H9 (cell line): Measurements from ENCODE around the gene TRIL. TPM values are rescaled to one million over a fixed set of nuclear protein-coding genes. Genes with fewer than 3 reads are reported as not detected.

Experiments used
- DNase-seq: peaks from one replicate; pipeline ENCODE4 v3.0.0-alpha.2; 2017
- H2AFZ ChIP-seq: one replicate; pipeline ENCODE4 v1.6.1; 2013; ENCODE audit warnings: mild to moderate bottlenecking, low read length, control low read depth, moderate library complexity
- H2AK5ac ChIP-seq: 2 replicates; pipeline ENCODE4 v1.6.1; 2013; ENCODE audit warnings: low read length, control low read depth, mixed read lengths; ENCODE audit not compliant: insufficient read length
- H2BK120ac ChIP-seq: one replicate; pipeline ENCODE4 v1.6.1; 2013; ENCODE audit warnings: low read depth, mild to moderate bottlenecking, low read length, control low read depth, inconsistent platforms; ENCODE audit not compliant: poor library complexity, severe bottlenecking
- H2BK12ac ChIP-seq: 2 replicates; pipeline ENCODE4 v1.6.1; 2013; ENCODE audit warnings: low read length, control low read depth, mixed read lengths, low read depth; ENCODE audit not compliant: insufficient read length
- H2BK15ac ChIP-seq: 2 replicates; pipeline ENCODE4 v1.6.1; 2013; ENCODE audit warnings: low read depth, low read length, control low read depth
- H2BK20ac ChIP-seq: one replicate; pipeline ENCODE4 v1.6.1; 2013; ENCODE audit warnings: low read depth, mild to moderate bottlenecking, low read length, control low read depth, inconsistent platforms; ENCODE audit not compliant: poor library complexity, severe bottlenecking
- H2BK5ac ChIP-seq: 2 replicates; pipeline ENCODE4 v1.6.1; 2013; ENCODE audit warnings: low read length, control low read depth, mixed read lengths; ENCODE audit not compliant: insufficient read length
- H3K14ac ChIP-seq: 2 replicates; pipeline ENCODE4 v1.6.1; 2013; ENCODE audit warnings: low read length, control low read depth; ENCODE audit not compliant: insufficient read depth
- H3K18ac ChIP-seq: 2 replicates; pipeline ENCODE4 v1.6.1; 2013; ENCODE audit warnings: low read depth, mild to moderate bottlenecking, mixed read lengths, low read length, control low read depth; ENCODE audit not compliant: insufficient read length
- H3K23ac ChIP-seq: 2 replicates; pipeline ENCODE4 v1.6.1; 2013; ENCODE audit warnings: low read length, control low read depth, mixed read lengths, low read depth; ENCODE audit not compliant: insufficient read length
- H3K23me2 ChIP-seq: 2 replicates; pipeline ENCODE4 v1.6.1; 2013; ENCODE audit warnings: low read depth, mild to moderate bottlenecking, mixed read lengths, low read length, control low read depth; ENCODE audit not compliant: insufficient read length, poor library complexity, severe bottlenecking
- H3K27ac ChIP-seq: 2 replicates; pipeline ENCODE4 v1.5.1; 2013; ENCODE audit warnings: low read length, control low read depth, mixed read lengths, low read depth; ENCODE audit not compliant: insufficient read length
- H3K27me3 ChIP-seq: 2 replicates; pipeline ENCODE4 v1.6.1; 2013; ENCODE audit warnings: low read length, control low read depth, inconsistent platforms; ENCODE audit not compliant: insufficient read depth
- H3K4ac ChIP-seq: 2 replicates; pipeline ENCODE4 v1.6.1; 2013; ENCODE audit warnings: low read depth, mild to moderate bottlenecking, control low read depth, inconsistent platforms, low read length, moderate library complexity
- H3K4me1 ChIP-seq: 2 replicates; pipeline ENCODE4 v1.6.1; 2013; ENCODE audit warnings: low read length, control low read depth, inconsistent platforms; ENCODE audit not compliant: insufficient read depth
- H3K4me2 ChIP-seq: 2 replicates; pipeline ENCODE4 v1.6.1; 2013; ENCODE audit warnings: low read length, control low read depth, mixed read lengths; ENCODE audit not compliant: insufficient read length, insufficient read depth
- H3K56ac ChIP-seq: 2 replicates; pipeline ENCODE4 v1.6.1; 2013; ENCODE audit warnings: low read depth, mild to moderate bottlenecking, mixed read lengths, low read length, control low read depth; ENCODE audit not compliant: insufficient read length
- H3K79me1 ChIP-seq: 2 replicates; pipeline ENCODE4 v1.6.1; 2013; ENCODE audit warnings: low read depth, mild to moderate bottlenecking, moderate library complexity, low read length, control low read depth, inconsistent platforms; ENCODE audit not compliant: insufficient read depth, poor library complexity, severe bottlenecking
- H3K79me2 ChIP-seq: 2 replicates; pipeline ENCODE4 v1.6.1; 2013; ENCODE audit warnings: low read length, control low read depth, inconsistent platforms; ENCODE audit not compliant: insufficient read depth
- H3K9ac ChIP-seq: 2 replicates; pipeline ENCODE4 v1.6.1; 2013; ENCODE audit warnings: low read length, control low read depth, mixed read lengths; ENCODE audit not compliant: insufficient read length; ENCODE audit errors: extremely low read depth
- H3K9me3 ChIP-seq: one replicate; pipeline ENCODE4 v1.6.1; 2013; ENCODE audit warnings: low read depth, low read length, inconsistent platforms; ENCODE audit not compliant: control insufficient read depth
- H3T11ph ChIP-seq: one replicate; pipeline ENCODE4 v1.6.1; 2013; ENCODE audit warnings: mild to moderate bottlenecking, low read length, control low read depth, inconsistent platforms
- H4K20me1 ChIP-seq: one replicate; pipeline ENCODE4 v1.6.1; 2013; ENCODE audit not compliant: control insufficient read depth, insufficient read length, insufficient read depth
- H4K5ac ChIP-seq: 2 replicates; pipeline ENCODE4 v1.6.1; 2013; ENCODE audit warnings: low read depth, mild to moderate bottlenecking, mixed read lengths, low read length, control low read depth; ENCODE audit not compliant: insufficient read length
- H4K8ac ChIP-seq: replicated peaks from 2 replicates; pipeline ENCODE4 v1.6.1; 2013; ENCODE audit warnings: low read length, control low read depth, mixed read lengths, low read depth; ENCODE audit not compliant: insufficient read length
- H4K91ac ChIP-seq: 2 replicates; pipeline ENCODE4 v1.6.1; 2013; ENCODE audit warnings: low read depth, mild to moderate bottlenecking, moderate library complexity, mixed read lengths, low read length, control low read depth; ENCODE audit not compliant: insufficient read length
- H3K27ac Mint-ChIP-seq, 3 experiments: 2 replicates in 2 of 3; 3 replicates in 1 of 3; pipeline ENCODE4 v1.8.0; 2020 to 2021; ENCODE audit warnings: mixed read lengths in 3 of 3, mild to moderate bottlenecking in 1 of 3, moderate library complexity in 1 of 3
- H3K27me3 Mint-ChIP-seq: 2 replicates; pipeline ENCODE4 v1.8.0; 2021; ENCODE audit warnings: low read depth, mild to moderate bottlenecking, moderate library complexity, mixed read lengths
- H3K36me3 Mint-ChIP-seq, 3 experiments: 2 replicates in 2 of 3; 3 replicates in 1 of 3; pipeline ENCODE4 v1.8.0; 2020 to 2021; ENCODE audit warnings: low read depth in 3 of 3, mixed read lengths in 3 of 3; ENCODE audit not compliant: insufficient read depth in 1 of 3
- H3K4me1 Mint-ChIP-seq, 2 experiments: 2 replicates each; pipeline ENCODE4 v1.8.0; 2020; ENCODE audit warnings: mixed read lengths in 2 of 2
- H3K4me3 Mint-ChIP-seq, 2 experiments: 2 replicates in 1 of 2; 3 replicates in 1 of 2; pipeline ENCODE4 v1.8.0; 2020 to 2021; ENCODE audit warnings: mild to moderate bottlenecking in 2 of 2, mixed read lengths in 2 of 2, moderate library complexity in 1 of 2
- H3K9me3 Mint-ChIP-seq, 2 experiments: 2 replicates in 1 of 2; 3 replicates in 1 of 2; pipeline ENCODE4 v1.8.0; 2020; ENCODE audit warnings: mild to moderate bottlenecking in 2 of 2, mixed read lengths in 2 of 2, moderate library complexity in 1 of 2
- WGBS: extraction: QIAGEN DNeasy Blood & Tissue Kit; methylation state at CpG from one replicate; pipeline ENCODE4 v1.1.7; 2013; ENCODE audit warnings: missing lambda C conversion rate, low lambda C conversion rate, mixed read lengths; ENCODE audit not compliant: insufficient read length; ENCODE audit errors: extremely low coverage; 5-methylcytosine and 5-hydroxymethylcytosine counted together
- total RNA-seq: library from RNA; stranded (reverse); gene quantifications from 2 replicates; pipeline ENCODE4 v1.2.1, GENCODE V29; 2021
- TF ChIP-seq, protein P1 (sequence below): fragments of 200-600 bp; sonication (generic); conservative IDR thresholded peaks from 3 replicates; pipeline ENCODE4 v1.8.0; 2021; ENCODE audit warnings: antibody characterized with exemption, mild to moderate bottlenecking

The TRIL gene
- total RNA-seq, 1 experiment from 2014 or later = 3.1 TPM

DNA sequence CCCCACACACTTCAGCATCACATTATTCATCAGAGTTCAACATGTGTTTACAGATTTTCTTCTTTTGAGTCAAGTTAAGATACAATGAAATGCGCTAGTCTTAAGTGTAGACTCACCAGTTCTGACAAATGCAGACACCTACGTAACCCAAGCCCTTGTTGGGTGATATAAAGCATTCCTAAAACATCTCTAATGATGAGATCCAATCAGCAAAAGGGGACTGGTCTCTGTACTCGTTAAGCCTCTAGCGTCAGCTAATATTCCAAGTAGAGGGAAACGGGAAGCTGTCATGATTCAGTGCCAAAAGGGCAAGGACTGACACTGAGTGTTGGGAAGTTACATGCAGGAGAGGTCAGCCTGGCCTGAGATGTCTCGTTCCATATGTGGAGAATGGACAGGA, 38.7 kb upstream of the TRIL start:
- H3K36me3 Mint-ChIP-seq = no peaks in the 10 kb centered on the region
- no peaks in the 10 kb centered on the region for H3K9me3 Mint-ChIP-seq
- H2AK5ac ChIP-seq = no peak overlapping the region
- H3K4me1 Mint-ChIP-seq = peaks cover 21 to 27% of the 10 kb centered on the region in 2 experiments
- H3K79me2 ChIP-seq = no peaks in the 10 kb centered on the region
- no peak overlapping the region for H2BK15ac ChIP-seq
- H3K9me3 ChIP-seq = no peaks in the 10 kb centered on the region
- no peak overlapping the region for H3K27ac ChIP-seq
- no peak overlapping the region for H4K5ac ChIP-seq
- H4K91ac ChIP-seq = no peak overlapping the region
- no peak overlapping the region for H3K56ac ChIP-seq
- H3K18ac ChIP-seq = no peak overlapping the region
- no peak overlapping the region for H2BK12ac ChIP-seq
- no peak overlapping the region for H4K8ac ChIP-seq
- H3K79me1 ChIP-seq = no peaks in the 10 kb centered on the region
- no peaks in the 10 kb centered on the region for H3K27me3 Mint-ChIP-seq
- no peaks in the 10 kb centered on the region for H4K20me1 ChIP-seq
- no peak overlapping the region for H3K4ac ChIP-seq
- H2BK5ac ChIP-seq = no peak overlapping the region
- no peak overlapping the region for H3T11ph ChIP-seq
- no peak overlapping the region for H3K9ac ChIP-seq
- H3K23ac ChIP-seq = no peak overlapping the region
- DNase-seq = no peak
- no peak overlapping the region for H3K4me3 Mint-ChIP-seq
- no peak overlapping the region for H2BK120ac ChIP-seq
- H3K4me1 ChIP-seq = peaks cover 8% of the 10 kb centered on the region; the same call in 1 of the 2 replicates
- no peak overlapping the region for H3K27ac Mint-ChIP-seq
- no peaks in the 10 kb centered on the region for H3K23me2 ChIP-seq
- no peaks in the 10 kb centered on the region for H3K27me3 ChIP-seq
- no peak overlapping the region for H2BK20ac ChIP-seq
- H2AFZ ChIP-seq = no peak overlapping the region
- TF ChIP-seq, protein P1, sequence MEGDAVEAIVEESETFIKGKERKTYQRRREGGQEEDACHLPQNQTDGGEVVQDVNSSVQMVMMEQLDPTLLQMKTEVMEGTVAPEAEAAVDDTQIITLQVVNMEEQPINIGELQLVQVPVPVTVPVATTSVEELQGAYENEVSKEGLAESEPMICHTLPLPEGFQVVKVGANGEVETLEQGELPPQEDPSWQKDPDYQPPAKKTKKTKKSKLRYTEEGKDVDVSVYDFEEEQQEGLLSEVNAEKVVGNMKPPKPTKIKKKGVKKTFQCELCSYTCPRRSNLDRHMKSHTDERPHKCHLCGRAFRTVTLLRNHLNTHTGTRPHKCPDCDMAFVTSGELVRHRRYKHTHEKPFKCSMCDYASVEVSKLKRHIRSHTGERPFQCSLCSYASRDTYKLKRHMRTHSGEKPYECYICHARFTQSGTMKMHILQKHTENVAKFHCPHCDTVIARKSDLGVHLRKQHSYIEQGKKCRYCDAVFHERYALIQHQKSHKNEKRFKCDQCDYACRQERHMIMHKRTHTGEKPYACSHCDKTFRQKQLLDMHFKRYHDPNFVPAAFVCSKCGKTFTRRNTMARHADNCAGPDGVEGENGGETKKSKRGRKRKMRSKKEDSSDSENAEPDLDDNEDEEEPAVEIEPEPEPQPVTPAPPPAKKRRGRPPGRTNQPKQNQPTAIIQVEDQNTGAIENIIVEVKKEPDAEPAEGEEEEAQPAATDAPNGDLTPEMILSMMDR = no peak
- H3K4me2 ChIP-seq = no peak overlapping the region
- no peak overlapping the region for H3K14ac ChIP-seq
- no CpG with 5 or more reads among the region's 6 CpGs for WGBS
